ENCODE data around the gene DDC. TPM values are rescaled to one million over a fixed set of nuclear protein-coding genes. Genes with fewer than 3 reads are reported as not detected.
A peak's percentile ranks its signal among the peaks of the same experiment; 100 is the strongest.

The DDC gene
- total and polyA plus RNA-seq, 2 donors (not counting 3 experiments of a cell fraction or from before 2014, with no cell fraction given): not detected

GRCh38 chr7:50589364-50589763 lies 24.2 kb upstream of the DDC start:
- dilution Hi-C loops (cut with MboI; ENCODE audit: extremely low pct_ligation_motif_present, low sequenced_read_pairs): no loop called here
- no peaks in the 10 kb centered on the region for H3K27me3 ChIP-seq (ENCODE audit: control insufficient read depth in 2 of 2, insufficient read depth in 2 of 2, low read length in 2 of 2)
- H3K4me1 ChIP-seq (ENCODE audit: control insufficient read depth, extremely low read depth, insufficient read depth, low read length): no peaks in the 10 kb centered on the region
- POLR2A ChIA-PET: no interaction called here
- BruUV-seq (replicated peaks): no TSS peak
- no peak overlapping the region for H2AFZ ChIP-seq (ENCODE audit: low read depth, low read length)
- no peaks in the 10 kb centered on the region for H4K20me1 ChIP-seq (replicated peaks; ENCODE audit: control insufficient read depth, extremely low read depth, insufficient read depth, low read length)
- no peaks in the 10 kb centered on the region for H3K9me3 ChIP-seq (replicated peaks; ENCODE audit: control insufficient read depth, insufficient read depth, low read length)
- no peaks in the 10 kb centered on the region for H3K9me1 ChIP-seq (replicated peaks; ENCODE audit: control insufficient read depth, extremely low read depth, insufficient read depth, low read length)
- peaks cover 10 to 26% of the 10 kb centered on the region in 2 experiments for H3K36me3 ChIP-seq (ENCODE audit: control insufficient read depth in 2 of 2, extremely low read depth in 1 of 2, insufficient read depth in 2 of 2, low read length in 2 of 2)
- no peak overlapping the region for H3K4me3 ChIP-seq (replicated peaks in 1 of 3; ENCODE audit: insufficient read depth in 1 of 3, low read depth in 1 of 3, low read length in 3 of 3)
- intact Hi-C loops (cut with micrococcal nuclease): loop anchor here (2.0 kb wide), 1 partner anchor 121 kb away; no protein-coding TSS in a partner anchor
- CTCF ChIA-PET: interaction anchor here (0.8 to 5.1 kb wide), 7 partner anchors 9 to 571 kb away, joined by 3 to 22 read pairs (median 4); no protein-coding TSS in a partner anchor
- H3K27ac ChIP-seq (ENCODE audit: insufficient read depth, low read depth, low read length): no peak overlapping the region
- DNase-seq (ENCODE audit: low read depth, low spot score) (no peak), FAIRE-seq (no peak)
- no peak for TF ChIP-seq JUN (IDR thresholded peaks at IDR 0.05; ENCODE audit: borderline replicate concordance, insufficient read depth, insufficient read length, low read depth)
- H3K4me2 ChIP-seq (ENCODE audit: insufficient read depth, low read length): no peak overlapping the region
- no peak overlapping the region for H3K9ac ChIP-seq (replicated peaks; ENCODE audit: extremely low read depth, insufficient read depth, low read length)
- H3K79me2 ChIP-seq (ENCODE audit: control insufficient read depth, insufficient read depth, low read length): no peaks in the 10 kb centered on the region

- no TSS peak for BruUV-seq (replicated peaks)
- H3K9me1 ChIP-seq (replicated peaks; ENCODE audit: control insufficient read depth, extremely low read depth, insufficient read depth, low read length): no peaks in the 10 kb centered on the region
- DNase-seq (ENCODE audit: low read depth, low spot score) (no peak), FAIRE-seq (no peak)
- H3K9me3 ChIP-seq (replicated peaks; ENCODE audit: control insufficient read depth, insufficient read depth, low read length): no peaks in the 10 kb centered on the region
- no peak overlapping the region for H3K27ac ChIP-seq (ENCODE audit: insufficient read depth, low read depth, low read length)
- H3K36me3 ChIP-seq (ENCODE audit: control insufficient read depth in 2 of 2, extremely low read depth in 1 of 2, insufficient read depth in 2 of 2, low read length in 2 of 2): peaks cover 8 to 23% of the 10 kb centered on the region in 2 experiments
- intact Hi-C loops (cut with micrococcal nuclease): loop anchor here (2.0 kb wide), 1 partner anchor 120 kb away; no protein-coding TSS in a partner anchor
- no peaks in the 10 kb centered on the region for H3K79me2 ChIP-seq (ENCODE audit: control insufficient read depth, insufficient read depth, low read length)
- no peaks in the 10 kb centered on the region for H4K20me1 ChIP-seq (replicated peaks; ENCODE audit: control insufficient read depth, extremely low read depth, insufficient read depth, low read length)
- H3K27me3 ChIP-seq (ENCODE audit: control insufficient read depth in 2 of 2, insufficient read depth in 2 of 2, low read length in 2 of 2): no peaks in the 10 kb centered on the region
- POLR2A ChIA-PET: no interaction called here
- no peak overlapping the region for H3K4me3 ChIP-seq (replicated peaks in 1 of 3; ENCODE audit: insufficient read depth in 1 of 3, low read depth in 1 of 3, low read length in 3 of 3)
- no peak overlapping the region for H2AFZ ChIP-seq (ENCODE audit: low read depth, low read length)
- CTCF ChIA-PET: interaction anchor here (0.8 to 5.1 kb wide), 7 partner anchors 10 to 572 kb away, joined by 3 to 22 read pairs (median 4); no protein-coding TSS in a partner anchor
- no peaks in the 10 kb centered on the region for H3K4me1 ChIP-seq (ENCODE audit: control insufficient read depth, extremely low read depth, insufficient read depth, low read length)
- TF ChIP-seq POLR2A (IDR thresholded peaks at IDR 0.05; ENCODE audit: low read depth, low read length) (no peak), CTCF (IDR thresholded peaks at IDR 0.05; ENCODE audit: extremely low read depth in 1 of 2, insufficient read depth in 1 of 2, low read depth in 1 of 2, low read length in 2 of 2) (peak; percentile 9 to 22), MYC (IDR thresholded peaks at IDR 0.05; ENCODE audit: low read depth, low read length) (no peak)
- H3K4me2 ChIP-seq (ENCODE audit: insufficient read depth, low read length): no peak overlapping the region
- H3K9ac ChIP-seq (replicated peaks; ENCODE audit: extremely low read depth, insufficient read depth, low read length): no peak overlapping the region
- dilution Hi-C loops (cut with MboI; ENCODE audit: extremely low pct_ligation_motif_present, low sequenced_read_pairs): no loop called here
Observed at GRCh38 chr7:50588937-50589336, 23.7 kb upstream of the DDC start.
